ENCODE measurements around the gene ZNF444.
"Not testable (repeated sequence)": the region's sequence is repeated elsewhere in the genome, so short reads cannot be mapped to it uniquely, and the experiment has no call there.

ZNF444 gene

DNA sequence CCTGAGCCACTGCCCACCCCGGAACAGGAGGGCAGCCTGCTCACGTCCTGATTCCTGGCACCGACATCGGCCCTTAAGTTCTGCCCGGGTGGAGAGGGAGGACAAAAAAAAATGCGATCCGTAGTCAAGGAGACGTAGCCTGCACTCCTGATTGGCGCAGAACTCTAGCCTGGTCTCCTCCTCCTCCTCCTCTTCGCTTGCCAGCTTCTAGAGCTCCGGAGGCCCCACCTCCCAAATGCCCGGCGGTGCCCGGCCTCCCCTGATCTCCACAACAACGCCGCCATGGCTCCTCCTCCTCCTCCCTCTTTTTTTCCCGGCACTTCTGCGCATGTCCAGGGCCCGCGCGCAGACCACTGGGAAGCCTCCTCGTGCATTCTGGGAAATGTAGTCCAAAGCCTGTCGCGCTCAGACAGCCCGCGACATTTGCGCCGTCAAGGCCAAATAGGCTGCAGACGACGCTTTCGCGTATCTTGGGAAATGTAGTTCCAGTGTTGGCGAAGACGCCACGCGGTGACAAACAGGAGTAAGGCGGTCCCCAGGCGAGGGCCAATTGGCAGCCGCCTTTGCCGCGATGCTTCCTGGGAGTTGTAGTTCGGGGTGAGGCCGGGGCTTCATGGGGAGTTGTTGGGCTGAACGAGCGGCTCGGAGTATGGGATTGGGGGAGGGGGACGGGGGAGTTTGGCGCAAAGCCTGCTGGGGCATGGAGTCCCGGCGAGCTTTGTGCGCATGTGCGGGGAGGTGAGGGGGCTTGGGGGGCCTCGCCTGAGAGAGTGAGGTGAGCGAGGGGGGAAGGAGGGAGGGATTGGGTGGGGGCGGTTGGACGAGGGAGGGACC is at the start of gene ZNF444:
Gene ZNF444, plus strand, starts transcription at position 705 of the 834 bp plus-strand sequence. CDS start 5,625 bp downstream, outside the sequence.
- peak; percentile 98 to 99 for DNase-seq

DNA sequence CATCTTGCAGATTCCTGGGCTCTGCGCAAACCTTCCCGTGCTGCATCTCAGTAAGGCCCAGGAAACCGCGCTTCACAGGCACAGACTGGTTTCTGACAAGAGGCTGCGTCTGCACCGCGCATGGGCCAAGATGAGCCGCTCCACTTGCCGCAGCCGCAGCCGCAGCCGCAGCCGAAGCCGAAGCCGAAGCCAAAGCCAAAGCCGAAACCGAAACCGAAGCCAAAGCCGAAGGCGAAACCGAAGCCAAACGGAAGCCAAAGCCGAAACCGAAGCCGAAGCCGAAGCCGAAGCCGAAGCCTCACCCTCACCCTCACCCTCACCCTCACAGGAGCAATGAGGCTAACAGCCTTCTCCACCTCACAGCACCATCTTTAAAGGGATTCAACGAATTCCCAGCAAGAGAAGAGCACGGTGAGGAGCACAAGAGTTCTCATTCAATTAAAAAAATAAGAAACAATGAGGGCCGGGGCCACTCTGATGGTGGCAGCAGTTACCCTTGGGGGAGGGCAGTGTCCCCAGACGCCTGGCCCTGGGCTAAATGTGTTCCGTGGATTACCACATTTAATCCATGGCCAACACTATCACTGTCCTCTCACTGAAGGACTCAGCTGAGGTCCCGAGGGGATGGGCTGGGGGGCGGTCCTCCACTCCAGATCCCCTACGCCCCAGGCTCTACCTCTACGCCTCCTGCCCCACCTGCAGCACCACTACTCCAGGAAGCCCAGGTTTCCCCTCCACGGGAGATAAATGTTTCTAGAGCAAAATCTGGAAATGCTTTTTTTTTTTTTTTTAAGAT is 49.1 kb upstream of the ZNF444 start:
- no peak for DNase-seq

DNA sequence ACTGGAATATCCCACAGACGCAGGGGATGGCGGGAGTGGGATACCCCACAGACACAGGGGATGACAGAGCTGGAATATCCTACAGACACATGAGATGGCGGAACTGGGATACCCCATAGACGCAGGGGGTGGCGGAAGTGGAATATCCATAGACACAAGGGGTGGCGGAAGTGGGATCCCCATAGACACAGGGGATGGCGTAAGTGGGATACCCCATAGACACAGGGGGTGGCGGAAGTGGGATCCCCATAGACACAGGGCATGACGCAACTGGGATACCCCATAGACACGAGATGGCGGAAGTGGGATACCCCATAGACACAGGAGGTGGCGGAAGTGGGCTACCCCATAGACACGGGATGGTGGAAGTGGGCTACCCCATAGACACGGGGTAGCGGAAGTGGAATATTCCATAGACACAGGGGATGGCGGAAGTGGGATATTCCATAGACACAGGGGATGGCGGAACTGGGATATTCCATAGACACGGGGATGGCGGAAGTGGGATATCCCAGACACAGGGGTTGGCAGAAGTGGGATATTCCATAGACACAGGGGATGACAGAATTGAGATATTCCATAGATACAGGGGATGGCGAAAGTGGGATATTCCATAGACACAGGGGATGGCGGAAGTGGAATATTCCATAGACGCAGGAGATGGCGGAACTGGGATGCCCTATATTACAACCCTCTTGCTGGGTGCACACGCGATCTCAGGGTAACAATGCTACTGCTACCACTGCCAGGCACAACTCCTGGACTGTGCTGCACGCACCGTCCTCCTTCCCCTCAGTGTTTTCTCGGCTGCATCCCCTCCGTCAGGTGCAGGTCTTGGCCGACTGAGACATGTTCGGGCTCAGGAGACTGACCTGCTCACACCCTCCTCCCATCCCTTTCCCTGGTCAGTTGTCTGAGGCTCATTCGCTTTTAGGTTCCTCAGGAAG is 48.1 kb upstream of the ZNF444 start:
- no peak for DNase-seq

DNA sequence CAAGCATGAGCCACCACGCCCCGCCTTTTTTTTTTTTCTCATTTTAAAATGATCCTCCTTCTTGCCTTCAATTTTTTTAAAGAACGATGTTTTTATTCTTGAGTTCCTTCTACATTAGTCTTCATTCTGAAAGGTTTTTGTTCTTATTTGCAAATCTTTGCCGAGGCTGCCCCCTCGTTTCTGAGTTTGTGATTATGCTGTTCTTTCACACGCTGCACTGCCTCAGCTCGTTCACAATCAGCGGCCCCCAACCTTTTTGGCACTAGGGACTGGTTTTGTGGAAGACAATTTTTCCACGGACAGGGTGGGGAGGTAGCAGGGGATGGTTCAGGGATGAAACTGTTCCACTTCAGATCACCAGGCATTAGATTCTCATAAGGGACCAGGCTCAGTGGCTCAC is 46.6 kb upstream of the ZNF444 start:
- DNase-seq: no peak

DNA sequence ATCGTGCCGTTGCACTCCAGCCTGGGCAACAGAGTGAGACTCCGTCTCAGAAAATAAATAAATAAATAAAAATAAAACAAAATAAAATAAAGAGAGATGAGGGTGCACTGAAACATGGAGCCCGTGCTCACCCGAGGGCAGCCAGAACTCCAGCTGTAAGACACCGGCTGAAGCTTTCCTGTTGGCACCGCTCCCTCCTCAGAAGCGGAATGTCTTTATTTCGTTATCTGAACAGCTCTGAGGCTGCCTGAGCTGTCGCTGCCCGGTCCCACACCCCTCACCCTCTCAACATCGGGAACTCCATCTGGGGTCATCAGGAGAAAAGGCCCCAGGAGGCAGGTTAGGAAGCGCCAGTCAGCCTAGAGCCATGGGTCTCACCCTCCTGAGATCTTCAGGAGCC is 44.4 kb upstream of the ZNF444 start:
- DNase-seq: no peak

DNA sequence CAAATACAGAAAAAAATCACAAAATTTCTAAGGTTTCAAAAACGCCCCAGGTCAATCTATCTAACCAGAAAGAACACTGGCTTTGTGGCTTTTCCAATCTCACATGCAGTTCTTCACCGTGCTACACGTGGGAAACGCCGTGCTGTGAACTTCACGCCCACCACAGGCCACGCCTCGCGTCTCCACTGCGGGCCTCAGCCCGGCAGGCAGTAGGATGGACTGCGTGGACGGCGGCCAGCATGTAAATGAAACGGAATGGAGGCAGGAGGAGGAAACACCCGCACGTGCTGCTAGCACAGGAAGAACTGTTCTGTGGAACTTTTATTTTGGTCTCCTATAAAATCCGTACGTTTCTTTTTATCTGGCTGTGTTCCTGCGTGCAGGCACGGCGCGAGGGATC is 43.8 kb upstream of the ZNF444 start:
- DNase-seq: no peak

DNA sequence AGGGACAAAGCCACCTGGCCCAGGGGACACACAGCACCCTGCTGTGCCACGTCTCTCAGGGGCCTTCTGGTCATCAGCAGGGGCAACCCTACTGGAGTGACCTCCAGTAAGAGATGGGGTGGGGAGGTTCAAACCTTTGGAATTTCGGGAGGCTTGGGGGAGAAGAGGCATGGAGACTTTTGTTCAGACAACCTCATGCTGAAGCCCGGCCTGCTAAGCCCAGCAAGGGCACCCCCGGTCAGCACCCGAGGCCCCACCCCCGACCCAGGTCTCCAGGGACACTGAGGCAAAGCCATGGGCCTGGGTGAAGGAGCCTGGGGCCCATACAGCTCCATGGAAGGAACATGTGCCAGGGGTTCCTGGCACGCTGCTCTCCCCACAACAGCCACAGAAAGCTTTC is 43.3 kb upstream of the ZNF444 start:
- no peak for DNase-seq

DNA sequence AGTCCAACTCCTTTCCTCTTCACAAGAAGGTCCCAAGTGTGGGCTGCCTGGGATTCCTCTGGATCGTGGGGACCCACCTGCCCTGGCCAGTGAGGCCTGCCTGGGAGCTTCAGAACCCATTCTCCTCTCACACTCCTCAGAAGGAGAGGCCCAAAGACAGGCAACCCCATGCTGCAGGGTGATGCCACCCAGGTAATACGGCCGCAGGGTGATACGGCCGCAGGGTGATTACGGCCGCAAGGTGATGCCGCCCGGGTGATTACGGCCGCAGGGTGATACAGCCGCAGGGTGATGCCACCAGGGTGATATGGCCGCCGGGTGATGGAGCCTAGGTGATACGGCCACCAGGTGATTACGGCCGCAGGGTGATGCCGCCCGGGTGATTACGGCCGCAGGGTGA is 42.9 kb upstream of the ZNF444 start:
- not testable (repeated sequence) for DNase-seq

DNA sequence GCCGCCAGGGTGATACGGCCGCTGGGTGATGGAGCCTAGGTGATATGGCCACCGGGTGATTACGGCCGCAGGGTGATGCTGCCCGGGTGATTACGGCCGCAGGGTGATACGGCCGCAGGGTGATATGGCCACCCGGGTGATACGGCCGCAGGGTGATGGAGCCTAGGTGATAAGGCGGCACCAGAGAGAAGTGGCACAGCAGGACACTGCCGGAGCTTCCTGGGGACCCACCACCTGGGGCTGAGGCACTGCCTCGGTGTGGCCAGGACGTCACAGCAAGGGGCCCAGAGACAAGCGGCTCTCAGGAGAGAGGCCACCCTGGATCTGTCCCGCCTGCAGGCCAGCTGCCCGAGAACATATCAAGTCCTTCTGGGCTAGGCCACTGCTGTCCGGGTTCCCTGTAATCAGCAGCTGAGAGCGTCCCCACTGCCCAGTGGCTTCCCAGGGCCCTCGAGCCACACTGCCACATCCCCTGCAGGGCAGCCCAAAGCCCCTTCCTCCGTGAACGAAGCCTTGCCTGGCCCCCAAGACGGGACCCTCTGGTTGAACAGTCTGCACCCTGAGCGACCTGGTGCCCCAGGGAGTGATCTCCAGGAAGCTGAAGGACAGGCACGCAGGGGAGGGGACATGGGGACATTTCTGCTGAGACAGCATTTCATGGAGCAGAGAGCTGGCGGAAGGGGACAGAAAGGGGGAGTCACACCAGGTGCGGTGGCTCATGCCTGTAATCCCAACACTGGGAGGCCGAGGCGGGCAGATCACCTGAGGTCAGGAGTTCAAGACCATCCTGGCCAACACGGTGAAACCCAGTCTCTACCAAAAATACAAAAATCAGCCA is 42.1 kb upstream of the ZNF444 start:
- DNase-seq: no peak

DNA sequence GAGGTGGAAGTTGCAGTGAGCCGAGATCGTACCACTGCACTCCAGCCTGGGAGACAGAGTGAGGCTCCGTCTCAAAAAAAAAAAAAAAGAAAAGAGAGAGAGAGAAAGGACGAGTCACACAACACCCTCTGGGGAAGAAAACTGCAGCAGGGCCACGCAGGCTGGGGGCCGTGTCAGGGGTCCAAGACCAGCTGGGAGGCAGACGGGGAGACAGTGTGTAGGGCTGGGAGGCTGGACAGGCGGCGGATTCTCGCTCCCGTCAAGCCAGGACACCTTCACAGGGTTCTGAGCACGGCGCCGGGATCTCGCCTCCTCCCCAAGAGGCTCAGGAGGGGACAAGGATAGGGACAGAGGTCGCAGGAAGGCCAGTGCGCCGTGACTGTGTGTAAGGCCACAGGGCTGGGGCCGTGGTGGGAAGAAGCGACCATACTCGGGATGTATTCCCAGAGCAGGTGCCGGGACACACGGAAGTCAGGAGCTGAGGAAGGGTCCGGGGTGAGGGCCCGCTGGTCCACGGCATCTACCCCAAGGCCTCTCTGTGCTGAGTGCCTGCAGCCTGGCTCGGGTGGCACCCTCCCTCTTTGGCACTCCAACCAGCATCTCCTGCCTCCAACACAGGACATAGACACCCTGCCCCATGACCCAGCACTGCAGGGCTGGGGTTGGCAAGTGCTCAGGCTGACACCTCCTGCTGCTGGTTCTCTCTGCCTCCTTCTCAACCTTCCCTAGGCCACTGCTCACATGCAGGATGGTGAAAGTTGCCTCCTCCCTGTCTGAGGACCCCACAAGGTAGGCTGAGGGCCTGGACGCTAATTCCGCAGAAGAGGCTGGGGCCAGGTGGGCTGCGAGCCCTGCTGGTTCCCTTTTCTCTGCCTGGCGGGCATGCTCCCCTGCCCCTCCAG is 41.2 kb upstream of the ZNF444 start:
- no peak for DNase-seq

DNA sequence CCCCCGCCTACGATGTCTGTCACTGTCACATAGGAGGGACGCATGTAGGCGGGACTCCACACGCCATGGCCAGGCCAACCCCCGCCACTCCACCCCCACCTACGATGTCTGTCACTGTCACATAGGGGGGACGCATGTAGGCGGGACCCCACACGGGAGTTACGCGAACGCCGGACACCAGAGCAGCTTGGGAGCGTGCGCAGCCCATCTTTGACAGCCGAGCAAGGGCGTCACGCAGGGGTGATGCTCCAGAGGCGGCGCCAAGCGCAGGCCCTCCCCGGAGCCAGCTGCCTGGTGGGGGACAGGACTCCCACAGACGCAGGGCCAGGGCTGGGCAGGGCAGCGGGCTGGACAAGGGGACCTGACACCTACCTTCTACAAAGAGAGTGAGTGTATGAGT is 40.0 kb upstream of the ZNF444 start:
- no peak for DNase-seq

DNA sequence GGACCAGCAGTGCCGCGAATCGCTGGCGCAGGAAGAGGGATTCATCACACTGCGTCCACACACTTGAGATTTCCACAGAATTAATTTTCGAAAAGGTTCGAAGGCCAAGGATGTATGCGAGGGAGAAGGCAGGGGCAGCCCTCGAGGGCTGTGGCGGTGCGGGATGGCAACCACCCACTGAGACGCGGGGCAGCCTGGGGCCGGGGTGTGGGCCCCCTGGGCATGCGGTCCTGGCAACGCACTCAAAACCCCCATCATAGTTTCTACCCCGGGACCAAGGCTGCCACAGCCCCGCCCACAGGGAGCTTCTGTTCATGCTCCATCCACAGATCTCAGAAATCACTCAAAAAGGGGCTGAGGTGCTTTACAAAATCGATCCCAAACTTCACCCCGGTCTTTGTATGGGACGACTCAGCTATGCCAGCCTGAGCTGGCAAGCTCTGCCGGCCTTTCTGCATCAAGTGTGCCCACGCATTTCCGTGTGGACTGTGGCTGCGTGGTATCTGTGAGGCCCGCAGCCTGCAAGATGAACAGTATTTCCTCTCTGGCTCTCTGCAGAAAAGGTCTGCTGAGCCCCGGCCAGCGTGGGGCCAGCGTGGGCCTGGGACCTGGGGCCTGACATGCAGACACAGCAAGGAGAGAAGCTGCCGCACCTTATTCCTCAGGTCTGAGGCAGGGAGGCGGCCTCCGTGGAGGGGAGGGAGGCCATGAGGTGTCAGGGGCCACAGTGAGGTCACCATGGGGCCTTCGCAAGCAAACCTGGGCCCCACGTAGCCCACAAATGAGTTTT is 39.1 kb upstream of the ZNF444 start:
- no peak for DNase-seq

DNA sequence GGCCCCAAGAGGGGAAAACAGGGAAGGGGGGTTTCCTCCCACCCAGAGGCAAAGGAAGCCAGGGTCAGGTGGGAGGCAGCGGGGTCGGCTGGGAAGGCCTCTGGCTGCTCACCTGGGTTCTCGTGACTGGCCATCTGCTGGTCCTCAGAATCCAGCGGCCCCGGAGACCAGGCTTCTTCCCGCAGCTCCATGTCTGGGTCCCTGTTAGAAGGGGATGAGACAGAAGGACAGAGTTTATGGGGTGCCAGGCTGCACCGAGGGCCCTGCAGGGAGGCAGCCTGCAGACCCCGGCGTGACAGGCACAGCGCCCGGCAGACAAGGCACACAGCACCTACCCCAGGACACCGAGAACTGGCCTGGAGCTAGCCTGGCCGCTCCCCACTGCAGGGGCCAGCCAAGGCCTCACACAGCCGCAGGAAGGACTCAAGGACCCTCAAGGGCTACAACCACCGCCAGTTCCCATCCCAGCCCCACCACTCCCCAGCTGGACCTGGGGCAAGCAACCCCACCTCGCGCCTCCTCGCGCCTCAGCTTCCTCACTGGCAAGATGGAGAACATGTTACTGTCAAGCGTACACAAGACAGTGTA is 38.0 kb upstream of the ZNF444 start:
- DNase-seq: no peak

DNA sequence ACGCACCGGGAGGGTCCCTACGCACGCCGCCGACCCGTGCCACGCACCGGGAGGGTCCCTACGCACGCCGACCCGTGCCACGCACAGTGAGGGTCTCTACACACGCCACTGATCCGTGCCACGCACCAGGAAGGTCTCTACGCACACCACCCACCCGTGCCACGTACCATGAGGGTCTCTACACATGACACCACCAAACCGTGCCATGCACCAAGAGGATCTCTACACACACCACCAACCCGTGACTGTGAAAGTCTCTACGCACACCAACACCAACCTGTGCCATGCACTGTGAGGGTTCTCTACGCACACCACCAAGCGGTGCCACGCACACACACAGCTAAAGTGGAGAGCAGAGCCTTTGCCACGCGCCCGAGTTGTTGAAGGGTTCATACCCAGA is 36.7 kb upstream of the ZNF444 start:
- no peak for DNase-seq

DNA sequence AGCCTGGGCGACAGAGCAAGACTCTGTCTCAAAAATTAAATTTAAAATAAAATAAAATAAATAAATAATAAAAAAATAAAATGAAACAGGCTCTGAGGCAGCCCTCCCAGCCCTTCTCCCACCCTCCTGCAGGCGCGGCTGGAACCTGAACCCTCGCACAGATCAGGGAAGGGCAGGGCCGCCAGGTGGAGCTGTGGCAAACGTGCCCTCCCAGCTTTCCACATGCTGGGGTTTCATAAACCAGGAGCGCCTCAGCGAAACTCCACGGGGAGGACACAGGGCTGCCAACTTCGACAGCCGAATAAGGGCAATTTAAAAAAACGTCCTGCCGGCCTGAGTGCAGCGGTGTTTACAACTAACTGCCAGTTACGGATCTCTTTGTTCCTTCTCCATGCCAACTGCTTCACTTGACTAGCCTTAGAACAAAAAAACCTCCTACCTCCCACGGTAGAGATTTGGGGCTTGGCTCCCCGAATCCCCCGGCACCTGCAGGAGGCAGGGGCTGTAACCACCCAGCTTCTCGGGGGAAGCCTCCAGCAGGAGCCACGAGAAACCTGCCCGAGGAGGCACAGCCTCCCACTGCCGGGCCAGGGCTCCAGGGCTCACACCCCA is 35.9 kb upstream of the ZNF444 start:
- DNase-seq: peak; percentile 48 to 64

DNA sequence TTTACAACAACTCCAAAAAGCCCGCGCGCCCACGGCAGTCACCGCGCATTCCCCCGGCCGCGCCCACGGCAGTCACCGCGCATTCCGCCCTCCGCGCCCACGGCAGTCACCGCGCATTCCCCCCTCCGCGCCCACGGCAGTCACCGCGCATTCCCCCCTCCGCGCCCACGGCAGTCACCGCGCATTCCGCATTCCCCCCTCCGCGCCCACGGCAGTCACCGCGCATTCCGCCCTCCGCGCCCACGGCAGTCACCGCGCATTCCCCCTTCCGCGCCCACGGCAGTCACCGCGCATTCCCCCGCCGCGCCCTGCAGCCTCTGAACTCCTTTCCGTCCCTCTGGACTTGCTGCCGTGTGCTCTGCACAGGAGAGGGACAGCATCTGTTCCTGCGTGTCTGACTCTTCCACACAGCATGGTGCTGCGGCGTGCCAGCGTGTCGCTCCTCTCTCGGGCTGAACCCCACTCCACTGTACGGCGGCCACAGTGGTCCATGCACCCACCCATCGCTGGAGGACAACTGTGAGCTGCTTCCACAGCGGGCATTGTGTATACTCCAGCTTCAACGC is 35.2 kb upstream of the ZNF444 start:
- DNase-seq: not testable (repeated sequence)

DNA sequence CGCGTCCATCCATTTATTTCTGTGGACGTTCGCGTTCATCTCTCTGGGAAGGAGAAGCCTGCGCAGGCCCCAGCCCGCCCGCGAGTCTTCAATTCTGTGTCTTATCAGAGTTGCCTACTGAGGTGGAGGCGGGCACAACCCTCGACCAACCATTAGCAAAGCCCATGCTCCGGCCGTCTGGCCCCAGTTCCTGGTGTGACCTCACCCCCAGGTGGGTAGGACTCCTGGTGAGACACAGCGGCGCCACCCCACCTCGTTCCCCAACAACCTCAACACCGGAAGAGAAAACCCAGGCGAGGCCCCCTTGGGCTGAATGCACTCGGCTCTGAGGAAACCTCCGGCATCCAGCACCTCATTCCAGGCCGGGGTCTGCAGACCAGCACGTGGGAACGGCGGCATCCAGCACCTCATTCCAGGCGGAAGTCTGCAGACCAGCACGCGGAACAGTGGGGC is 34.7 kb upstream of the ZNF444 start:
- DNase-seq: no peak

DNA sequence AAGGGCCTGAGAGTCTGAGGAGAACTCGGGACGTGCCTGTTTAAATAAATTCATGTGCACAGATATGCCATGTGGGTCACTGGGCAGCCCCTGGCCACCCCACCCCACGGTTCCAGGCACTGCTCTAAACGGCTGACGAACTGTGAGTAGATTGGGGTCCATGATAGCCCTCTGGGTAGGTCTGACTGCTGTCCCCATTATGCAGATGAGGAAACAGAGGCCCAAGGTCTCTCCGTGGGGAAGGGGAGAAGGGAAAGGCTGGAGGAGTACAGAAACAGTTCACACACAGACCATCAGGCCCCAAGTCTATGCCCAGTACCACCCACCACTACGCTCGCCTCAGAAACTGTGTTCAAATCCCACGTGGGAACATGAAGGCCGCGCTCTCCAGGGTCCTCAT is 34.1 kb upstream of the ZNF444 start:
- DNase-seq: no peak
